ENCODE measurements around the gene KRTAP10-3.
"Not testable (repeated sequence)": the region's sequence is repeated elsewhere in the genome, so short reads cannot be mapped to it uniquely, and the experiment has no call there.

KRTAP10-3 gene

DNA sequence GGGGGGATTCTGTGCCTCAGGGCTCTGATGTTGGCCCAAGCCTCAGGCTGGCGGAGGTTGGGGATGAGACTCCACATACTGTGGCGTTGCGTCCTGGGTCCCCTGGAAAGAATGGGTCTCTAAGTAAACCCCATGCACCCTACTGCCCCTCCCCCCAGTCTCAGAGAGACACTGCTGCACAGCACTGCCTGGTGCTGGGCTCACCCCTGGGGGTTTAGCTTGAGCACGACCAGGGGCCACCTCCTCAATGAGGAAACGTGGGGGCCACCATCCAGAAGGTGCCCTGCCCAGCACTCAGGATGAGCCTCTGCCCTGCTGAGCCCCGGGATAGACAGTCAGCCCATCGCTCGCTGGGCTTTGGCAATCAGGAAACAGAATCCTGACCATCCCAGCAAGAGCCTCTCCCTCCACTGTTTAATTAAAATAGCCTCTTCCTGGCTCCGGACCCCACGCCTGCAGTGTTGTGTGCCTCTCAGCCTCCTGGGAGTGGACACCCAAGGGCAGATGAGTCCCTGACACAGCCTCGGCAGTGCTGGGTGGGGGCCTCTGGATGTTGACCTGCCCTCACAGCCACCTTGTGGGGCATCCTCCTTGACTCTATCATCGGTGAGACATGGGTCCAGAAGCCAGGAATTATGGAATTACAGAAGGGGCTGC lies 11.4 kb upstream of the KRTAP10-3 start:
- no peak for DNase-seq

DNA sequence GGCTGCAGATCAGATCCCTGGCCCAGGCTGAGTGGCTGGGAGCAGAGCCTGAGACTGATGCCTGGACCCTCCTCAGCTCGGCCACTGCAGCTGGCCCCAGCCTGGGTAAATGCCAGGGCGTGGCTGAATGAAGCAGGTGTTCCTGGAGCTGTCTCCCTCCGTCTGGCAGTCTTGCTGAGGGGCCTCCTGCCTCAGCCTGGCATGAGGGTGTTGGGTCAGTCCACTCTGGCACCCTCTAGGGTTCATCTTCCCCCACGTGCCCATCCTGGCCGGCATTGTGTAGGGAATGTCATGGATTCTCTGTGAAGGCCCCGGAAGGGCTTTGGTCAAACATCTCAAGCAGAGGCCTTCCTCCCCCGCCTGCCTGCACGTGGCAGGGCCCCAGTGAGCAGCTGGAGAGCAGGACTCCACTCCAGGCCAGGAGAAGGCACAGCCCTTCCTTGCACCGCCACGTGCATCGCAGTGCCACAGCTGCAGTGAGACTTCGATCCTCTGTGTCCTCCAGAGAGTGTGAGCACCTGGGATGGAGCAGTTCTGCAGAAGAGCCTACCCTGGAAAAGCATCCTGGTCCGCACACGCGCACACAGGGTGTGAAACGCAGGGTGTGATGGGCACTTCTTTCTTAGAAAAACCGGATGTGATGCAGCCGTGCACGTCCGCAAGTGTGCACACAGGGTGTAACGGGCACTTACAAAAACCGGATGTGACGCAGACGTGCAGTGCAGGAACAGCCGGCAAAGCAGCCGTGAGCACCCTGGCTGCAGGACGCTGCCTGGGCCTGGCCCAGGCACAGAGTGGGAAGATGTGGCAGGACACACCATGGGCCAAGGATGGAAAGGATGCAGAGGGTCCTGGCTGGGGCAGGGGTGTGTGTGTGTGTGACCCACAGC lies 10.3 kb upstream of the KRTAP10-3 start:
- DNase-seq = no peak

- DNase-seq = no peak
Measured at GRCh38 chr21:44568261-44568660, 9.7 kb upstream of the KRTAP10-3 start.

- no peak for DNase-seq
Measured at GRCh38 chr21:44567481-44568171, 9.0 kb upstream of the KRTAP10-3 start.

DNA sequence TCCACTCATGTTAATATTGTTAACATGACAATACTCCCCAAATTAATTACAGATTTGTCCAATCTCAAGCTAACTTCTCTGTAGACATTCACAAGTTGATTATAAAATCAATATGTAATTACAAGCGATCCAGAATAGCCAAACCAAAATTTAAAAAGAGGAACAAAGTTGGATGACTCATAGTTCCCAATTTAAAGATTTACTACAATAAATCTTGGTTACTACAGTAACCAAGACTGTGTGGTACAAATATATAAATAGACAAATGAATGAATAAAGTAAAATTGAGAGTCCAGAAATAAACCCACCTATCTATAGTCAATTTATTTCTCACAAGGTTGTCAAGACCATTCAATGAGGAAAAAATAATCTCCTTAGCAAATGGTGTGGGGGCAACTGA lies 7.8 kb upstream of the KRTAP10-3 start:
- no peak for DNase-seq

DNA sequence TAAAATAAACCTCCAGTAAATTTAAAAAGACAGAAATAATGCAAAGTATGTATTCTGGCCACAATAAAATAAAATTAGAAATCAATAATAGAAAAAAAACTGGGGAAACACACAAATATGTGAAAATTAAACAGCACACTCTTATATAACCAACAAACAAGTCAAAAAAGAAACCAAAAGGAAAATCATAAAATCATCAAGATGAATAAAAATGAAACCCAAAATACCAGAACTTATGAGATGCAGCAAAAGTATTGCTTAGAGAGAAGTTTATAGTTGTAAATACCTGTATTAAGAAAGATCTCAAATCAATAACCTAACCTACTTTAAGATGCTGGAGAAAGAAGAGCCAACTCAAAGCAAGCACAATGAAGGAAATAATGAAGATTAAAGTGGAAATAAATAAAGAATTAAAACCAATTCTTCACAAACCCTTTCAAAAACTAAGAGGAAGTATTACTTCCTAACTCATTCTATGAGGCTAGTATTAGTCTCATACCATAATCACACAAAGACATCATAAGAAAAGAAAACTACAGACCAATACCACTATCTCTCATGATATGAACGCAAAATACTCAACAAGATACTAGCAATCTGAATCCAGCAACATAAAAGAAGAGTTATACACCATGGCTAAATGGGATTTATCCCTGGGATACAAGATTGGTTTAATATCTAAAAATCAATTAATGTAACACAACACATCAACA lies 6.4 kb upstream of the KRTAP10-3 start:
- no peak for DNase-seq

DNA sequence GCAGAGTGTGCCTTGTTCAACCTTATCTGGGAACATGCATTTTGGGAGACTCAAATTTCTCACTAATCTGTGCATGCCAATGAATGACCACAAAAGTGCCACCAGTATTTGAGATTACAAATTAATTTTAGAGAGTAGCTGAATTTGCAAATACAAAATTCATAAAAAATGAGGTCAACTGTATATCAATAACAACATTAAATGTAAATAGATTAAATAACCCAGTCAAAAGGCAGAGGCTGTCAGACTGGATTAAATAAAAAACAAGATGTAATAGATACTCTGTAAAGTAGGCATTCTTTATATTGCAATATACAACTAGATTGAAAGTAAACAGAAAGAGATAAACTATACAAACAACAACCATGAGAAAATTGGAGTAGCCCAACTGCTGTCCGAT lies 5.5 kb upstream of the KRTAP10-3 start:
- no peak for DNase-seq

DNA sequence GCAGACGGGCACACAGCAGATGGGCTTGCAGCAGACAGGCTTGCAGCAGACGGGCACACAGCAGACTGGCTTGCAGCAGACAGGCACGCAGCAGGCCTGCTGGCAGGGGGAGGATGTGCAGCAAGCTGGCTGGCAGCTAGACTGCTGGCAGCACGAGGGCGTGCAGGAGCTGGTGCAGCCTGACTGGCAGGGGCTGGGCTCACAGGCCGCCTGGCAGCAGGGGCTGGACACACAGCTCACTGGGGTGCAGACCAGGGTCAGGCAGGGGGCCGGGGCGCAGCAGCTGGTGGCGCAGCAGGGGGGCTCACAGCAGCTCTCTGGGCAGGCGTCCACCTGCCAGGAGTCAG lies 293 bp downstream of the KRTAP10-3 start:
- DNase-seq = not testable (repeated sequence)

GRCh38 chr21:44557491-44558328 lies 885 bp downstream of the KRTAP10-3 start:
- no peak for DNase-seq

- no peak for DNase-seq
Measured at GRCh38 chr21:44556879-44557278, 1.7 kb downstream of the KRTAP10-3 start.

DNA sequence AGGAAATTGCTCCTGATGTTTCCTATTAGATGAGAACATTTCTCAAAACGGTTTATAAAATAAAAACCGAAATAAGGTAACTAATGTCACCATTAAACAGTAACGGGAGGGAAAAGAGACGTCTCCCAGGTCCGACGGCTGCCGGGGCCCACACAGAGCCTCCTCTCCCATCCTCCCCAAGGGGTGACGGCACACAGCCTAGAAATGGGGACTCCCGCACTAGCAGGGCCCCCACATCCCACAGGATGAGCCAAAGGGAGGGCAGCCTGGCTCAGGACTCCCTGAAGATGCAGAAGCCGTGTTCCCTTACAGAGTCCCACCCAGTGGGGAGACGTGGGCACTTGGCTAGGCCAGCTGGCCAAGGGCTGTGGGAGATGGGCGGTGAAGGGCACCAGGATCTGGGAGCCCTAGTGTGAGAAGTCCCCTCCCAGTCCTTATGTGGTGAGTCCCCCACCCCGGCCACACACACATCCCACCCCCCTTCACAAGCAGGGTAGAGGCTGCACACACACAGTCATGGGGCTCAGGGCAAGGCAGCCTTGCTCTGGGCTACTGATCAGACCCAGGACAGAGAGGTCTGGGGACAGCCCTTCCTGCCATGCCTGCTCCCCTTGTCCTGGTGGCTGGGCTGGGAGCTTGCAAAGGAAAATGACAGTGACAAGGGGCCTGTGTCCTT lies 3.3 kb downstream of the KRTAP10-3 start:
- DNase-seq = no peak

DNA sequence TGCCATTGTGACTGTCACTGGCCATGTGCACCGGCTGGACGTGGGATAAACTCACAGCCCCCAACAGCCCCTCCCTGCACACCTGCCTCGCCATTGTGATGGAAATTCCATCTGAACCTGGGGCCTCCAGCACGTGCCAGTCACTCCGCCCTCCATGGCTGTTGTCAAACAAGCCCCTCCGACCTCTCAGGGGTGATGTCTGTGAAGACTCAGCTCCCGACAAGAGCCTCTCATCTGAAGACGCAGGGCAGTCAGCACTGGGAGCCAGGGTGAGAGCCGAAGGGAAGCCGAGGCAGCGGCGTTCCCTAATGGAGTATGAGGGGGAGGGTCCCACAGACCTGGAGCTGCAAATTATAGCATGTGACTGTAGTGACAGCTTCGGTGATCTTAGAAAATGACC lies 5.9 kb downstream of the KRTAP10-3 start:
- DNase-seq = no peak

- no peak for DNase-seq
Measured at GRCh38 chr21:44552136-44552535, 6.5 kb downstream of the KRTAP10-3 start.

- no peak for DNase-seq
Measured at GRCh38 chr21:44551340-44551961, 7.1 kb downstream of the KRTAP10-3 start, which contains the start of gene KRTAP10-2. Gene KRTAP10-2, minus strand, starts transcription at chr21:44551505. Its CDS starts 47 bp downstream, at chr21:44551458.

DNA sequence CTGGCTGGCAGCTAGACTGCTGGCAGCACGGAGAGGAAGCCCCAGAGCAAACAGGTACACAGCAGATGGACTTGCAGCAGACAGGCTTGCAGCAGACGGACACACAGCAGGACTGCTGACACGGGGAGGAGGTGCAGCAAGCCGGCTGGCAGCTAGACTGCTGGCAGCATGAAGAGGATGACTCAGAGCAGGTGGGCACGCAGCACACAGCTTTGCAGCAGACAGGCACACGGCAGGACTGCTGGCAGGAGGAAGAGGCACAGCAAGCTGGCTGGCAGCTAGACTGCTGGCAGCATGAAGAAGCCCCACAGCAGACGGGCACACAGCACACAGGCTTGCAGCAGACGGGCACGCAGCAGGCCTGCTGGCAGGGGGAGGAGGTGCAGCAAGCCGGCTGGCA lies 7.8 kb downstream of the KRTAP10-3 start:
- DNase-seq = no peak

DNA sequence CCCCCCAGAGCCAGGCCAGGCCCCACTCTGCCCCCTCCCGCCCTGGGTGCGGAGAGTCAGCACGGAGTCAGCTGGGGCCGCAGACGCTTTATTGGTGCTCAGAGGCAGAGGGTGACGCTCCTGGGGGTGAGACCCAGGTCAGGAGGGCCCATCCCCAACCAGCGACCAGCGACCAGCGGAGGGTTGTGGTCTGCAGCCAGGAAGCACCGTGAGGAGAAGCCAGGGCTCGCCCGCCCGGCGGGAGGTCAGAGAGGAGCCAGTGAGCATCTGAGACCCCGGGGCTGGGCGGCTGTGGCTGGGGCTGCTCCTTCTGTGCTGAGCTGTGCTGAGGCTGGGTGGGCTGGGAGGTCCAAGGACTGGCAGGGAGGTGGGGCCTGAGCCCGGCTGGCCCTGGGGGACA lies 8.3 kb downstream of the KRTAP10-3 start:
- not testable (repeated sequence) for DNase-seq

DNA sequence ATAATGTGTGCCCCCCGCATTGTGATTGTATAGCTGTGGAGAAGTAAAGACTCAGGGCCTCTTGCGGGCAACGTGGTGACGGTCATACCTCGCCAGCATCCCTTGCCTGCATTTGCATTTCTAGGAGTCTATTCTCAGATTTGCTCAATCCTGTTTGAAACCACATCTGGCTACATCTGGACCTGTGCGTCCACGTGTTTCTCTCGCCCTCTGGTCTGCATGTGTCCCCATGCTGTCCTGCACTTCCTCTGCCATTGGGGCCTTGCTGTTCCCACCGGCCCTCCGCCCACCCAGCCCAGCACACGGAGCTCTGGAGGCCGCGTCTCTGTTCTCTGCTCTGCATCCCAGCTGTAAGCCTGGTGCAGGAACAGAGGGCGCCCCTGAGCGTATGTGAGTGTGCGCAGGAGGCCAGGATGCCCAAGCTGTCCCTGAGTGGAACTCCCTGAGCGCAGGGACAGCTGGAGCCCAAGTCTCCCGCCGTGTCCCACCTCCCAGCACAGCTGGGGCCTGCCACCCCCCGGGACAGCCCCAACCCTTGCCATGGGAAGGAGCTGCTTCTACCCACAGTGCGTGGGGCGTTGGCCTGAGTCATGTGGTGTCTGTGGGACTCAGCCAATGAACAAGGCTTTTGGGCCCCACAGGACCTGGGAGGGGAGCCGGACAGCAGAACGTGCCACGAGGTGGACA lies 8.9 kb downstream of the KRTAP10-3 start:
- no peak for DNase-seq

GRCh38 chr21:44548922-44549321 lies 9.7 kb downstream of the KRTAP10-3 start:
- DNase-seq = no peak

DNA sequence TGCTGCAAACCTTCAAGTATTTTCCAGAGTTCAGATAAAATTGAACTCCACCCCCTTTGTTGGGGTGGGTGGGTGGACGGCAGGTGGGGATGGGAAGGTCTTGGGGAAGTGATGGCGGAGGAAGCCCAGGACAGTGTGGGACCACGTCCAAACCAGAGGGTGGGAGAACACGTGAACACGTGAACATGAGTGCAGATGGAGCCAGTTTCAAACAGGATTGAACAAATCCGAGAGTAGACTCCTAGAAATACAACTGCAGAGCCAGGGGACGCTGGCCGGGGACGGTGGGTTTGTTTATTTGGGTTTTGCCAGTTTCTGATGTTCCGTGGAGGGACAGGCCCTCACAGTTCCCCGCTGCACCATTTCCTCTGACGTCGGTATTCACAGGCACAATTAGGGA lies 10.2 kb downstream of the KRTAP10-3 start:
- DNase-seq = no peak

GRCh38 chr21:44547656-44548331 lies 10.8 kb downstream of the KRTAP10-3 start:
- DNase-seq = no peak
